Lung (tissue), 12 donors: ENCODE measurements around the gene KIAA1217. TPM values are rescaled to one million over a fixed set of nuclear protein-coding genes. Genes with fewer than 3 reads are reported as not detected.

Source experiments
- ATAC-seq: fragments of 200-7000 bp; cut with Tn5 transposase; one replicate; pipeline ENCODE4 v1.9.1; 2020; ENCODE audit warnings: moderate number of reproducible peaks; ENCODE audit not compliant: insufficient read depth, low FRiP score
- DNase-seq, 3 donors: peaks; one replicate each; pipeline ENCODE4 v3.0.0-alpha.2; 2013 to 2017
- H3K27ac ChIP-seq, 2 donors: one replicate each; pipeline ENCODE4 v1.5.1; 2013; ENCODE audit warnings: mild to moderate bottlenecking in 2 of 2, moderate library complexity in 2 of 2, control low read depth in 1 of 2, inconsistent platforms in 1 of 2, low read depth in 1 of 2, low read length in 1 of 2
- H3K27me3 ChIP-seq, 3 donors: one replicate each; pipeline ENCODE4 v1.5.1; 2013; ENCODE audit warnings: low read length in 2 of 3; ENCODE audit not compliant: control insufficient read depth in 3 of 3, insufficient read depth in 3 of 3
- H3K36me3 ChIP-seq, 4 donors: one replicate each; pipeline ENCODE4 v1.5.1; 2013; ENCODE audit warnings: low read length in 4 of 4, mild to moderate bottlenecking in 1 of 4, moderate library complexity in 1 of 4; ENCODE audit not compliant: control insufficient read depth in 4 of 4, insufficient read depth in 4 of 4
- H3K4me1 ChIP-seq, 5 donors: one replicate each; pipeline ENCODE4 v1.5.1; 2013; ENCODE audit warnings: low read length in 5 of 5, mild to moderate bottlenecking in 2 of 5, moderate library complexity in 1 of 5; ENCODE audit not compliant: control insufficient read depth in 5 of 5, insufficient read depth in 5 of 5
- H3K4me3 ChIP-seq: one replicate; pipeline ENCODE4 v1.5.1; 2013; ENCODE audit warnings: mild to moderate bottlenecking, control low read depth, moderate library complexity
- H3K9ac ChIP-seq, 2 donors: one replicate each; pipeline ENCODE4 v1.5.1; 2013; ENCODE audit warnings: low read length in 2 of 2, control low read depth in 1 of 2; ENCODE audit not compliant: insufficient read depth in 1 of 2
- H3K9me3 ChIP-seq, 4 donors: one replicate each; pipeline ENCODE4 v1.5.1; 2013; ENCODE audit warnings: low read length in 3 of 4, mild to moderate bottlenecking in 1 of 4, moderate library complexity in 1 of 4; ENCODE audit not compliant: control insufficient read depth in 4 of 4, insufficient read depth in 3 of 4
- CTCF ChIP-seq: IDR thresholded peaks from 2 replicates; pipeline ENCODE4 v1.5.1; 2012; ENCODE audit warnings: mild to moderate bottlenecking; ENCODE audit errors: control extremely low read depth, extremely low read depth
- WGBS, 2 donors: extraction: QIAGEN DNeasy Blood & Tissue Kit; methylation state at CpG; one replicate each; pipeline ENCODE4 v1.1.7; 2013; 5-methylcytosine and 5-hydroxymethylcytosine counted together
- polyA plus RNA-seq, 2 donors: library from polyadenylated mRNA; stranded (reverse); fragments of 200-250 nt; gene quantifications; one replicate each; pipeline ENCODE4 v1.2.1, GENCODE V29; 2013
- total RNA-seq, 2 donors: library from RNA; depleted of rRNA in 1 of 2; stranded (reverse); fragments of >200 nt in 1 of 2; gene quantifications; one replicate each; pipeline ENCODE4 v1.2.1, GENCODE V29; 2014 to 2021
- donor health status: control.
- donor health status: control.
- donor health status: Bipolar disorder and iron deficiency.
- donor health status: healthy.
- donor health status: DM: yes; HTN: yes; CAD: no.

Gene KIAA1217
- total and polyA plus RNA-seq, 4 donors, result 5.5 to 58.6 (median 24.1) TPM

GRCh38 chr10:24456322-24456721 is 247.4 kb downstream of the KIAA1217 start:
- ATAC-seq (no peak), DNase-seq (no peak)
- Histone ChIP-seq H3K9ac (no peak overlapping the region), H3K4me3 (no peak overlapping the region), H3K4me1 (peaks cover 4 to 44% (median 13%) of the 10 kb centered on the region in 5 donors), H3K9me3 (no peaks in the 10 kb centered on the region), H3K27me3 (no peaks in the 10 kb centered on the region), H3K36me3 (no peaks in the 10 kb centered on the region), H3K27ac (no peak overlapping the region)
- TF ChIP-seq CTCF, result no peak
- 80 to 91% methylated on average over 4 of the region's 4 CpGs for WGBS, 2 donors

- DNase-seq (no peak), ATAC-seq (no peak)
- Histone ChIP-seq H3K36me3 (peaks cover 0 to 2% (median 0%) of the 10 kb centered on the region in 4 donors), H3K27ac (peak overlapping the region in 1 of 2 donors; percentile 77), H3K4me3 (no peak overlapping the region), H3K9me3 (no peaks in the 10 kb centered on the region), H3K27me3 (no peaks in the 10 kb centered on the region), H3K9ac (no peak overlapping the region), H3K4me1 (peaks cover 3 to 42% (median 13%) of the 10 kb centered on the region in 5 donors)
- WGBS, 2 donors, result 46 to 53% methylated on average over 7 of the region's 7 CpGs
- TF ChIP-seq CTCF, result no peak
Observed at GRCh38 chr10:24457661-24458318, 248.9 kb downstream of the KIAA1217 start.

GRCh38 chr10:24459836-24460235 is 250.9 kb downstream of the KIAA1217 start:
- Histone ChIP-seq H3K27ac (no peak overlapping the region), H3K27me3 (no peaks in the 10 kb centered on the region), H3K36me3 (peaks cover 0 to 2% (median 0%) of the 10 kb centered on the region in 4 donors), H3K9me3 (no peaks in the 10 kb centered on the region), H3K4me3 (no peak overlapping the region), H3K9ac (no peak overlapping the region), H3K4me1 (peaks cover 4 to 36% (median 26%) of the 10 kb centered on the region in 5 donors)
- no peak for TF ChIP-seq CTCF
- ATAC-seq, result no peak
- DNase-seq, result no peak
- 75 to 96% methylated on average over 3 of the region's 3 CpGs for WGBS, 2 donors
